SJCRH30 (cell line): ENCODE measurements around the gene NCS1. TPM values are rescaled to one million over a fixed set of nuclear protein-coding genes. Genes with fewer than 3 reads are reported as not detected.

Experiments
- DNase-seq, 2 experiments: peaks; one replicate each; pipeline ENCODE4 v3.0.0-alpha.2; 2015 to 2020
- H3K27ac ChIP-seq: fragments of 250-450 bp; sonication (Bioruptor Pico); 2 replicates; pipeline ENCODE4 v1.5.1; 2020; ENCODE audit warnings: mild to moderate bottlenecking, moderate library complexity
- H3K27me3 ChIP-seq: fragments of 250-450 bp; sonication (Bioruptor Pico); 2 replicates; pipeline ENCODE4 v1.5.1; 2020; ENCODE audit warnings: mild to moderate bottlenecking, moderate library complexity
- H3K36me3 ChIP-seq: fragments of 250-450 bp; sonication (Bioruptor Pico); 2 replicates; pipeline ENCODE4 v1.5.1; 2020; ENCODE audit warnings: mild to moderate bottlenecking, moderate library complexity
- H3K4me1 ChIP-seq: fragments of 250-450 bp; sonication (Bioruptor Pico); 2 replicates; pipeline ENCODE4 v1.5.1; 2020; ENCODE audit warnings: mild to moderate bottlenecking, moderate library complexity
- H3K4me3 ChIP-seq: fragments of 250-450 bp; sonication (Bioruptor Pico); 2 replicates; pipeline ENCODE4 v1.5.1; 2020; ENCODE audit warnings: mild to moderate bottlenecking, moderate library complexity
- H3K9me3 ChIP-seq: fragments of 250-450 bp; sonication (Bioruptor Pico); replicated peaks from 2 replicates; pipeline ENCODE4 v1.5.1; 2020; ENCODE audit warnings: mild to moderate bottlenecking, moderate library complexity
- total RNA-seq: library from RNA; depleted of rRNA; stranded (reverse); fragments of >200 nt; shearing (Covaris generic); gene quantifications from 2 replicates; pipeline ENCODE4 v1.2.3, GENCODE V29; 2014

NCS1 gene
- total RNA-seq, 1 experiment from 2014 or later = 86.2 TPM

- no peak overlapping the region for H3K4me3 ChIP-seq
- no peaks in the 10 kb centered on the region for H3K9me3 ChIP-seq
- H3K4me1 ChIP-seq = peaks cover 14% of the 10 kb centered on the region
- no peaks in the 10 kb centered on the region for H3K27me3 ChIP-seq
- H3K36me3 ChIP-seq = peaks cover 19% of the 10 kb centered on the region
- H3K27ac ChIP-seq = no peak overlapping the region
- peak in 1 of 2 experiments; percentile 58 for DNase-seq
These were observed 42.7 kb downstream of the NCS1 start for GRCh38 chr9:130214776-130215340.

- DNase-seq = no peak
- H3K9me3 ChIP-seq = no peaks in the 10 kb centered on the region
- H3K27me3 ChIP-seq = no peaks in the 10 kb centered on the region
- no peak overlapping the region for H3K27ac ChIP-seq
- peaks cover 19% of the 10 kb centered on the region for H3K36me3 ChIP-seq
- H3K4me3 ChIP-seq = no peak overlapping the region
- peaks cover 14% of the 10 kb centered on the region for H3K4me1 ChIP-seq
These were observed 43.3 kb downstream of the NCS1 start for GRCh38 chr9:130215341-130216119.

DNA sequence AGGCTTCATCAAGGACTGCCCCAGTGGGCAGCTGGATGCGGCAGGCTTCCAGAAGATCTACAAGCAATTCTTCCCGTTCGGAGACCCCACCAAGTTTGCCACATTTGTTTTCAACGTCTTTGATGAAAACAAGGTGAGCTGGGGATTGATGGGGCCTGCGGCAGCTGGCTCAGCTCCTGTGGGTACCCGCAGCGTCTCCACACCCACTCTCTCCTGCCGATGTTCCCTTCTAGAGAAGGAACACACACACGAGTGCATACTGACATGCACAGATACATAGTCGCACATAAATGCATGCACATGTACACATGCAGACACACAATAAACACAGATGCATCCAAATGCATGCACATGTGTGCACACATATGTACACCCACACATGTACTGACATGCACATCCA lies 45.6 kb downstream of the NCS1 start:
- DNase-seq = no peak
- no peak overlapping the region for H3K4me3 ChIP-seq
- H3K9me3 ChIP-seq = no peaks in the 10 kb centered on the region
- no peaks in the 10 kb centered on the region for H3K27me3 ChIP-seq
- no peak overlapping the region for H3K27ac ChIP-seq
- H3K36me3 ChIP-seq = peaks cover 23% of the 10 kb centered on the region
- peaks cover 14% of the 10 kb centered on the region for H3K4me1 ChIP-seq

- DNase-seq = no peak
- no peaks in the 10 kb centered on the region for H3K9me3 ChIP-seq
- peaks cover 33% of the 10 kb centered on the region for H3K36me3 ChIP-seq
- no peak overlapping the region for H3K4me3 ChIP-seq
- H3K27ac ChIP-seq = no peak overlapping the region
- no peaks in the 10 kb centered on the region for H3K27me3 ChIP-seq
- peaks cover 1% of the 10 kb centered on the region; the same call in 1 of the 2 replicates for H3K4me1 ChIP-seq
These were observed 47.5 kb downstream of the NCS1 start for GRCh38 chr9:130219661-130220096.

DNA sequence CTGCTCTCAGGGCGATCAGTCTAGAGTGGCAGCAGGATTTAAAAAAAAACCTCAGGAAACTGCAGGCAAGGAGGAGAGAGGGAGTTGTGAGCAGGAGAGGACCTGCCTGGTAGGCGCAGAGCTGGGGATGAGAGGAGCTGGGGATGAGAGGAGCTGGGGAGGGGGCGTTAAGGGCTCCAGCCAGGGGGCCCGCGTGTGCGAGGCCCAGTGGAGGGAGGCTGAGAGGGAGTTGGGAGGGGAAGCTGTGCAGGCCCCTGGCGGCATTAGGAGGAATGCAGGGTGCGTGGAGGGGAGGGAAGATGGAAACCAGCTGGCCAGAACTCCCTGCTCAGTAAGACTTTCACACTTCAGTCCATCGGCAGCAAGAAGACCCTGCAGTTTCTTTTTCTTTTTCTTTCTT lies 48.1 kb downstream of the NCS1 start:
- H3K4me3 ChIP-seq = no peak overlapping the region
- peaks cover 39% of the 10 kb centered on the region for H3K36me3 ChIP-seq
- no peaks in the 10 kb centered on the region for H3K9me3 ChIP-seq
- H3K27me3 ChIP-seq = no peaks in the 10 kb centered on the region
- no peak for DNase-seq
- no peaks in the 10 kb centered on the region for H3K4me1 ChIP-seq
- H3K27ac ChIP-seq = no peak overlapping the region

- no peak for DNase-seq
- Histone ChIP-seq H3K27me3 (no peaks in the 10 kb centered on the region), H3K4me1 (no peaks in the 10 kb centered on the region), H3K4me3 (no peak overlapping the region), H3K27ac (no peak overlapping the region), H3K9me3 (peaks cover 4% of the 10 kb centered on the region; the same call in 1 of the 2 replicates), H3K36me3 (peaks cover 58% of the 10 kb centered on the region)
These were observed 50.6 kb downstream of the NCS1 start for GRCh38 chr9:130222833-130223232.

DNA sequence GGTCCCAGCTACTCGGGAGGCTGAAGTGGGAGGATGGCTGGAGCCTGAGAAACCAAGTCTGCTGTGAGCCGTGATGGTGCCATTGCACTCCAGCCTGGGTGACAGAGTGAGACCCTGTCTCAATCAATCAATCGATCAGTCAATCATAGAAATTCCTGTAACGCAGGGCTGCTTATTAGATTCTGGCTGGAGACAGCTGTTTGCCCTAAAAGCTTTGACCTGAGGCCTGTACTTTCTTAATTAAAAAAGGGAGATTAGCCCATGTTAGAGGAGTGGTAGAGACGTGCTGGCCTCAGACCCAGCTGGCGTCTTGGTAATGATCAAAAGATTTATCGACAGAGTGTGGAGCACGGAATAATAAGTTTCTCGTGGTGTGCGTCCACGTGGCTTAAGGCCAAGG lies 52.9 kb downstream of the NCS1 start:
- no peaks in the 10 kb centered on the region for H3K4me1 ChIP-seq
- H3K36me3 ChIP-seq = peaks cover 65% of the 10 kb centered on the region
- DNase-seq = no peak
- H3K27me3 ChIP-seq = no peaks in the 10 kb centered on the region
- H3K4me3 ChIP-seq = no peak overlapping the region
- no peak overlapping the region for H3K27ac ChIP-seq
- peaks cover 4% of the 10 kb centered on the region; the same call in 1 of the 2 replicates for H3K9me3 ChIP-seq

GRCh38 chr9:130225586-130225985 lies 53.4 kb downstream of the NCS1 start:
- DNase-seq = no peak
- Histone ChIP-seq H3K9me3 (peaks cover 4% of the 10 kb centered on the region; the same call in 1 of the 2 replicates), H3K36me3 (peaks cover 70% of the 10 kb centered on the region), H3K4me3 (no peak overlapping the region), H3K27me3 (no peaks in the 10 kb centered on the region), H3K4me1 (no peaks in the 10 kb centered on the region), H3K27ac (no peak overlapping the region)

GRCh38 chr9:130226112-130226511 lies 53.9 kb downstream of the NCS1 start:
- Histone ChIP-seq H3K4me3 (no peak overlapping the region), H3K9me3 (peaks cover 4% of the 10 kb centered on the region; the same call in 1 of the 2 replicates), H3K36me3 (peaks cover 71% of the 10 kb centered on the region), H3K27me3 (no peaks in the 10 kb centered on the region), H3K27ac (no peak overlapping the region), H3K4me1 (no peaks in the 10 kb centered on the region)
- no peak for DNase-seq

DNA sequence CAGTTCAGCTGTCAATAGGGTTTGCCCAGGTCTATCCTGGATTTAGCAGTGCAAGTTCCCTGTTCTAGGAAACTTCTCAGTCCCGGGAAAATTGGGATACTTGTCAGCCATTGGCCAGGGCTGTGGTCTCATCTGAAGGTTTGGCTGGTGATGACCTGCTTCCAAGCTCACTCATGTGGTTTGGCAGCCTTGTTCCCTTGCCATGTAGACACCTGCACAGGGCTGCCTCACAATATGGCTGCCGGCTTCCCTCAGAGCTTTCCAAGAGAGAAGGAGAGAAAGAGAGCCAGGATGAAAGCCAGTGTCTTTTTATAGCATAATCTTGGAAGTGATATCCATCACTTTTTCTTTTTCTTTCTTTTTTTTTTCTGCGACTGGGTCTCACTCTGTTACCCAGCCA lies 55.6 kb downstream of the NCS1 start:
- DNase-seq = no peak
- Histone ChIP-seq H3K27ac (no peak overlapping the region), H3K36me3 (peaks cover 80% of the 10 kb centered on the region), H3K4me1 (no peaks in the 10 kb centered on the region), H3K27me3 (no peaks in the 10 kb centered on the region), H3K4me3 (no peak overlapping the region), H3K9me3 (peaks cover 4% of the 10 kb centered on the region; the same call in 1 of the 2 replicates)

GRCh38 chr9:130229759-130230158 lies 57.6 kb downstream of the NCS1 start:
- Histone ChIP-seq H3K9me3 (peaks cover 4% of the 10 kb centered on the region; the same call in 1 of the 2 replicates), H3K27ac (no peak overlapping the region), H3K4me3 (no peak overlapping the region), H3K36me3 (peaks cover 76% of the 10 kb centered on the region), H3K4me1 (no peaks in the 10 kb centered on the region), H3K27me3 (no peaks in the 10 kb centered on the region)
- DNase-seq = no peak

GRCh38 chr9:130230631-130231030 lies 58.4 kb downstream of the NCS1 start:
- H3K27me3 ChIP-seq = no peaks in the 10 kb centered on the region
- H3K4me1 ChIP-seq = peaks cover 1% of the 10 kb centered on the region; the same call in 1 of the 2 replicates
- H3K27ac ChIP-seq = no peak overlapping the region
- no peak for DNase-seq
- peaks cover 70% of the 10 kb centered on the region for H3K36me3 ChIP-seq
- peaks cover 4% of the 10 kb centered on the region; the same call in 1 of the 2 replicates for H3K9me3 ChIP-seq
- H3K4me3 ChIP-seq = no peak overlapping the region

DNA sequence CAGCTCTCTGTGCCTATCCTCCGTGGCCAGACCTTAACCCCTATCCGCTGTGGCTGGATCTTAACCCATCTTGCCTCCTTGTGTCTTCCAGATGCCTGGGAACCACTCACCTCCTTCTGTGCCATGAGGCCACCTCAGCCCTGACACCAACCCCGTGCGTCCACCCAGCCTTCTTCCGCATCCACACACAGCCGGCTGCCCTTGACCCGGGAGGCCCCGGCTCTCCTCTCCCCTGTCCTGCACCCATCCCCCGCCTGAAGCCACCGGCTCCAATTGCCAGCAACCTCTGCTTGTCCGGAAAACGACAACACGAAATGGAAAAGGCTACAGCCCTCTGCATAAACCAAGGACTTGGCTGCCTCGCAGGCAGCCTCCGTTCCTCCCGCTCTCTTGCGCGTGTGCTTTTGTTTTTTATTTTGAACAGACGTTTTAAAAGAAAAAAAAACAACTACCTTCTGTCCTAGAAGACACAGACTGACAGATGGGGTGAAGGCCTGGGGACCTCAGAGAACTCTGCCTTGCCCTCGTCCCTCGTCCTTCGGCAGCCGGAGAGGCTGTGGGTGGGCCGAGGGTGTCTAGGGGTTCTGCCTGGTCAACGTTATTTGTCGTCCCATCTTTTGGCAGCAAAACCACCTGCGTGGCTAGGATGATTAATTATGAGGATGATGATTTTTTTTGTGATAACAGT lies 60.8 kb downstream of the NCS1 start:
- Histone ChIP-seq H3K27me3 (no peaks in the 10 kb centered on the region), H3K4me3 (no peak overlapping the region), H3K9me3 (no peaks in the 10 kb centered on the region), H3K36me3 (peaks cover 49% of the 10 kb centered on the region), H3K27ac (no peak overlapping the region), H3K4me1 (peaks cover 20% of the 10 kb centered on the region)
- DNase-seq = no peak

- H3K27me3 ChIP-seq = no peaks in the 10 kb centered on the region
- peaks cover 44% of the 10 kb centered on the region for H3K36me3 ChIP-seq
- DNase-seq = no peak
- no peak overlapping the region for H3K4me3 ChIP-seq
- no peak overlapping the region for H3K27ac ChIP-seq
- H3K4me1 ChIP-seq = peaks cover 24% of the 10 kb centered on the region
- no peaks in the 10 kb centered on the region for H3K9me3 ChIP-seq
These were observed 61.4 kb downstream of the NCS1 start for GRCh38 chr9:130233587-130233945.
